ENCODE data around the gene PCSK6. TPM values are rescaled to one million over a fixed set of nuclear protein-coding genes. Genes with fewer than 3 reads are reported as not detected.

The PCSK6 gene
- total RNA-seq, 1 donor from 2014 or later, result 3.7 TPM

DNA sequence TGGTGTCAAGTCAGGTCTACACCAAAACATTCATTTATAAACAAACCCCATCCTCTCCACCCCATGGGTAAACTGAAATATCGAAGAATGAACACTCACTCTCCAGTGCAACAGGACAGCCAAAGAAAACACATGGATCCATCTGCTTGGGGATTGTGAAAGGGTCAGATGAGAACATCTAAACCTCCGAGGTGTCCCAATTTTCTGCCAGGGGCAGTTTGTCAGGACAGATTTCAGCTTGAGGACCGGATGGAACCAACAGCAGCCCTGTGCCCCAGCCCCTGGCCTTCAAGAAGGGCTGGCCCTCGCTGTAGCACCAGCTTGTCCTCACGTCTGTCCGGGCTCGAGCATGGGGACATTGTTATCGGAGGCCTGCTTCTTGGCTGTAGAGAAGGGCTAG lies 45.5 kb downstream of the PCSK6 start:
- H3K4me3 ChIP-seq (ENCODE audit: low read depth, low read length), result no peak overlapping the region
- TF ChIP-seq, protein P1, sequence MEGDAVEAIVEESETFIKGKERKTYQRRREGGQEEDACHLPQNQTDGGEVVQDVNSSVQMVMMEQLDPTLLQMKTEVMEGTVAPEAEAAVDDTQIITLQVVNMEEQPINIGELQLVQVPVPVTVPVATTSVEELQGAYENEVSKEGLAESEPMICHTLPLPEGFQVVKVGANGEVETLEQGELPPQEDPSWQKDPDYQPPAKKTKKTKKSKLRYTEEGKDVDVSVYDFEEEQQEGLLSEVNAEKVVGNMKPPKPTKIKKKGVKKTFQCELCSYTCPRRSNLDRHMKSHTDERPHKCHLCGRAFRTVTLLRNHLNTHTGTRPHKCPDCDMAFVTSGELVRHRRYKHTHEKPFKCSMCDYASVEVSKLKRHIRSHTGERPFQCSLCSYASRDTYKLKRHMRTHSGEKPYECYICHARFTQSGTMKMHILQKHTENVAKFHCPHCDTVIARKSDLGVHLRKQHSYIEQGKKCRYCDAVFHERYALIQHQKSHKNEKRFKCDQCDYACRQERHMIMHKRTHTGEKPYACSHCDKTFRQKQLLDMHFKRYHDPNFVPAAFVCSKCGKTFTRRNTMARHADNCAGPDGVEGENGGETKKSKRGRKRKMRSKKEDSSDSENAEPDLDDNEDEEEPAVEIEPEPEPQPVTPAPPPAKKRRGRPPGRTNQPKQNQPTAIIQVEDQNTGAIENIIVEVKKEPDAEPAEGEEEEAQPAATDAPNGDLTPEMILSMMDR (conservative IDR thresholded peaks at IDR 0.05; ENCODE audit: low read depth, low read length), result no peak
- DNase-seq (ENCODE audit: low read depth), result no peak

DNA sequence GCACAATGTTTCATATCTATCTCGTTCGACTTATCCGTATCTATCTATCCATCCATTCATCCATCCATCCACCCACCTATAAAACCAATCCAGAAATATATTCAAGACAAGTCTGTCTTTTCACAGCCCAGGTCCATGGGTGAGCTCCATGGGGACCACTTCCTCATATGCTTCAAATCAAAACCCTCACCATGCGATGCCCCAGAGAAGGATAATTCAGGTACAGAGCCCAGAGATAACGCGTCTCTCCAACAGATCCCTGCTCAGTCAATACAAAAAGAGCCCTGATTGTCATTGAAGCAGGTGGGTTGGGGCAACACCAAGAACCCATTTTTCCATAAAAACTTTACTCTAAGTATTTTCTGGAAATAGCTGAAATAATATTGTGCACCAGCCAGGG lies 47.2 kb downstream of the PCSK6 start:
- TF ChIP-seq, protein P1 (conservative IDR thresholded peaks at IDR 0.05; ENCODE audit: low read depth, low read length), result no peak
- no peak for DNase-seq (ENCODE audit: low read depth)
- no peak overlapping the region for H3K4me3 ChIP-seq (ENCODE audit: low read depth, low read length)

DNA sequence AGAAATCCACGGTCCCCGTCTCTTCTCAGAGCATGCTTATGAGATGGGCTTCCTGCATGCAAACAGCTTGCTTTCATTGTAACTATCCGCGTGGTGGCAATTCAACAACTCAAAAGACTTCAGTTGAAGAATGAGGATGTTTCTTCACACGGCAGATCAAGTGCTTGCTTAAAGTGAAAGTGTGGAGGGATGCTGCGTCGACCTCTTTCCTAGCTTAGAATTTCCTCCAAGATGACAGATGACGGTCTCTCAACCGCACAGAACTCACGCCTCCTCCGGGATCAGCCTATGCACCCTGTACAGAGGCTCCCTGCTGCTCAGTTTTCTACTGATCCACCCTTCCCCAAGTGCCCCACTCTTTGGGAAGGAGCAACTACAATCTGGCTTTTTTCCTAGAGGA lies 47.8 kb downstream of the PCSK6 start:
- TF ChIP-seq, protein P1 (conservative IDR thresholded peaks at IDR 0.05; ENCODE audit: low read depth, low read length), result no peak
- DNase-seq (ENCODE audit: low read depth), result no peak
- H3K4me3 ChIP-seq (ENCODE audit: low read depth, low read length), result no peak overlapping the region

DNA sequence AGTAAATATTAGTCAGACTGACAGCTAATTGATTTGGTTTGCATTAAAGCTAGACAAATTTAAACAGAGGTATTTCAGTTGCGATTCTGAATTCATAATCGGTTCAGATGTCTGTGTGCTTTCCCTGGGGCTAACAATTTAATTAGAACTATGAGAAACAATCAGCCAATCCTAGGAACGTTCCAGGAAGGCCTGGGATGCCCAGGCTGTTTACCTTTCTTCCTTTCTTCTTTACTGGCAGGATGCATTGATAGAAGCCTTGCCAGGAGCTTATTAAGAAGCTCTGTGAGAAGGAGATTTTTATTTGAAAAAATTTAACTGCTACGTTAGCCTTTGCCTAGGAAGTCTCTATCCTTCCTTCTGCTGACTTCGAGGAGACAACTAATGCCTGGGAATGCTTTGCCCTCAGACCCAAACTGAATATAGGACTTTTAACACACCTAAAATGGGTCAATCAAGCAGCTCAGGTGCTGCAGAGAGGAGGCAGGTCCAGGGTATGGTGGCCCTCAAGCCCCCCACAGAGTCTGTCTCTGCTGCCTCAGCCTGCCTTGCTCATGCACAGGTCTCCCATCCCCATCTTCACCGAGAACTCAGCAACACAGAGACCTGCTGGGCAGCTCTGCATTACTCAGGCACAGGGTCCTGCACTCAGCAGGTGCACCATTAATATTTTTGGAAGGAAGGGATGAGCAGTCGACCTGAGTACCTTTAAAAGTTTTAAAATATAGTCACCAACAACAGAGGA lies 48.5 kb downstream of the PCSK6 start:
- DNase-seq (ENCODE audit: low read depth), result no peak
- no peak overlapping the region for H3K4me3 ChIP-seq (ENCODE audit: low read depth, low read length)
- TF ChIP-seq, protein P1 (conservative IDR thresholded peaks at IDR 0.05; ENCODE audit: low read depth, low read length), result no peak

DNA sequence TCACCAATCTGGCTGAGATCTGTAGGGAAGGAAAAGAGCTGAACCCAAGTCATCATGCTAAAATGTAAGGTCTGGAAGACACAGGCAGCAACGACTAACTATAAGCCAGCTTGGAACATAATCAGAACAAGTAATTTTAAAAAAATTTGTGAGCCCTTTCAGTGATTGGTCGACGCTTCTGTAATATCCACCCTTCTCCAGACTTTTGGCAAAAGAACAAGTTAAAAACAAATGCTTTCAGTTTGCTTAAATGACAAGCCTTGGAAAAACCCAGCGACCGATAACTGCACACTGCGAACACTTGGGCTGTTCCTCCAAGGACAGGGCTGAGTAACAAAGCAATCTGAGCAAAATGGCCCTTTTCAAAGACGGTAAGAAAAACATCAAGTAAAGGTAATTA lies 49.6 kb downstream of the PCSK6 start:
- no peak for DNase-seq (ENCODE audit: low read depth)
- TF ChIP-seq, protein P1 (conservative IDR thresholded peaks at IDR 0.05; ENCODE audit: low read depth, low read length), result no peak
- no peak overlapping the region for H3K4me3 ChIP-seq (ENCODE audit: low read depth, low read length)

DNA sequence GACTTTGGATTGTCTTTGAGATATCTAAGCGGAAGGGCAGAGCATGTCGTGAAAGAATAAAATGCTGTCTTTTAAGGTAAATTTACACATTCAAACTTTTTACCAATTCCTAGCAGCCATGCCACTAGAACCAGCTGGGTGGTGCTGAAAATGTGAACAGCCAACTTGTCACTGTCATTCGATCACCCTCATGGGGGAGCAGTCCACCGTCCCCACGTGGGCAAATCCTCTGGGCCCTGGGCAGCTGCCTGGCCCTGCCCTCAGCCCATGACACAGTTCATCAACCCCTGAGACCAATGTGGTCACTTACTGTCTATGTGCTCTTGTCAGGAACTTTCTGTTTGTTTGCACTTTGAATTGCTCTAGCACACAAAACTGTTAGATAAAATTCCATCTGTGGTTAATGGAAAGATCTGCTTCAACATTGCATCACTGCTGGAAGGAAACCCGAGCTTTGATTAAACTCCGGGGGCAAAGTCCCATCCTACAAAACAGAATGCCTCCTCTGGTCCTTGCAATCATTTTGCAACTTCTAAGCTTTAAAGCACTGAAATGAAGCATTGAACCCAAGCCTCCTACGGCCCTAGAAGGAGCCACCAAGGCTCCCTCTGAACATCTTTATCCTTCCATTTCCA lies 50.1 kb downstream of the PCSK6 start:
- no peak for DNase-seq (ENCODE audit: low read depth)
- no peak overlapping the region for H3K4me3 ChIP-seq (ENCODE audit: low read depth, low read length)
- TF ChIP-seq, protein P1 (conservative IDR thresholded peaks at IDR 0.05; ENCODE audit: low read depth, low read length), result no peak
